ENCODE data around the gene WFDC1.

The WFDC1 gene

GRCh38 chr16:84356591-84357116, 62.0 kb downstream of the WFDC1 start:
- Histone ChIP-seq H3K9me3 (ENCODE audit: insufficient read depth, low read depth, low read length) (no peaks in the 10 kb centered on the region), H3K27ac (ENCODE audit: low read depth, low read length) (no peak overlapping the region), H3K9ac (ENCODE audit: low read depth, low read length) (no peak overlapping the region), H3K4me3 (ENCODE audit: low read length) (no peak overlapping the region), H3K36me3 (ENCODE audit: insufficient read depth, low read length) (no peaks in the 10 kb centered on the region), H3K27me3 (ENCODE audit: insufficient read depth, low read length) (no peaks in the 10 kb centered on the region), H3K4me1 (ENCODE audit: insufficient read depth, low read length) (0 out of 2 replicates have a peak, but pooled peaks cover under 1% of the 10 kb centered on the region)
- 82% methylated on average over 11 of the region's 11 CpGs for WGBS

GRCh38 chr16:84357191-84357651, 62.5 kb downstream of the WFDC1 start:
- H3K9me3 ChIP-seq (ENCODE audit: insufficient read depth, low read depth, low read length), result no peaks in the 10 kb centered on the region
- H3K27ac ChIP-seq (ENCODE audit: low read depth, low read length), result no peak overlapping the region
- no peak overlapping the region for H3K9ac ChIP-seq (ENCODE audit: low read depth, low read length)
- WGBS, result 85% methylated on average over 9 of the region's 9 CpGs
- no peaks in the 10 kb centered on the region for H3K36me3 ChIP-seq (ENCODE audit: insufficient read depth, low read length)
- no peaks in the 10 kb centered on the region for H3K27me3 ChIP-seq (ENCODE audit: insufficient read depth, low read length)
- H3K4me1 ChIP-seq (ENCODE audit: insufficient read depth, low read length), result peaks cover 5% of the 10 kb centered on the region; the same call in 1 of the 2 replicates
- H3K4me3 ChIP-seq (ENCODE audit: low read length), result no peak overlapping the region

GRCh38 chr16:84358601-84359295, 64.1 kb downstream of the WFDC1 start:
- H3K9ac ChIP-seq (ENCODE audit: low read depth, low read length), result no peak overlapping the region
- peaks cover 10% of the 10 kb centered on the region for H3K4me1 ChIP-seq (ENCODE audit: insufficient read depth, low read length)
- 93% methylated on average over 14 of the region's 14 CpGs for WGBS
- H3K4me3 ChIP-seq (ENCODE audit: low read length), result no peak overlapping the region
- H3K27me3 ChIP-seq (ENCODE audit: insufficient read depth, low read length), result no peaks in the 10 kb centered on the region
- no peak overlapping the region for H3K27ac ChIP-seq (ENCODE audit: low read depth, low read length)
- no peaks in the 10 kb centered on the region for H3K9me3 ChIP-seq (ENCODE audit: insufficient read depth, low read depth, low read length)
- no peaks in the 10 kb centered on the region for H3K36me3 ChIP-seq (ENCODE audit: insufficient read depth, low read length)

GRCh38 chr16:84359326-84359725, 64.6 kb downstream of the WFDC1 start:
- no peak overlapping the region for H3K9ac ChIP-seq (ENCODE audit: low read depth, low read length)
- no peak overlapping the region for H3K27ac ChIP-seq (ENCODE audit: low read depth, low read length)
- 86% methylated on average over 8 of the region's 8 CpGs for WGBS
- H3K27me3 ChIP-seq (ENCODE audit: insufficient read depth, low read length), result no peaks in the 10 kb centered on the region
- no peak overlapping the region for H3K4me3 ChIP-seq (ENCODE audit: low read length)
- H3K9me3 ChIP-seq (ENCODE audit: insufficient read depth, low read depth, low read length), result no peaks in the 10 kb centered on the region
- H3K4me1 ChIP-seq (ENCODE audit: insufficient read depth, low read length), result peaks cover 10% of the 10 kb centered on the region
- H3K36me3 ChIP-seq (ENCODE audit: insufficient read depth, low read length), result no peaks in the 10 kb centered on the region

- 90% methylated on average over 15 of the region's 15 CpGs for WGBS
- Histone ChIP-seq H3K36me3 (ENCODE audit: insufficient read depth, low read length) (no peaks in the 10 kb centered on the region), H3K27ac (ENCODE audit: low read depth, low read length) (no peak overlapping the region), H3K4me3 (ENCODE audit: low read length) (no peak overlapping the region), H3K27me3 (ENCODE audit: insufficient read depth, low read length) (no peaks in the 10 kb centered on the region), H3K4me1 (ENCODE audit: insufficient read depth, low read length) (peaks cover 10% of the 10 kb centered on the region), H3K9ac (ENCODE audit: low read depth, low read length) (no peak overlapping the region), H3K9me3 (ENCODE audit: insufficient read depth, low read depth, low read length) (no peaks in the 10 kb centered on the region)
These were observed 65.5 kb downstream of the WFDC1 start for GRCh38 chr16:84360170-84360569.

GRCh38 chr16:84360748-84361147, 66.1 kb downstream of the WFDC1 start:
- Histone ChIP-seq H3K4me3 (ENCODE audit: low read length) (no peak overlapping the region), H3K9me3 (ENCODE audit: insufficient read depth, low read depth, low read length) (no peaks in the 10 kb centered on the region), H3K27ac (ENCODE audit: low read depth, low read length) (no peak overlapping the region), H3K9ac (ENCODE audit: low read depth, low read length) (no peak overlapping the region), H3K36me3 (ENCODE audit: insufficient read depth, low read length) (no peaks in the 10 kb centered on the region), H3K4me1 (ENCODE audit: insufficient read depth, low read length) (peaks cover 10% of the 10 kb centered on the region), H3K27me3 (ENCODE audit: insufficient read depth, low read length) (no peaks in the 10 kb centered on the region)
- 90% methylated on average over 4 of the region's 4 CpGs for WGBS

- Histone ChIP-seq H3K27me3 (ENCODE audit: insufficient read depth, low read length) (no peaks in the 10 kb centered on the region; the same call in 1 of the 2 replicates), H3K27ac (ENCODE audit: low read depth, low read length) (no peak overlapping the region), H3K9ac (ENCODE audit: low read depth, low read length) (no peak overlapping the region), H3K9me3 (ENCODE audit: insufficient read depth, low read depth, low read length) (no peaks in the 10 kb centered on the region), H3K4me1 (ENCODE audit: insufficient read depth, low read length) (peaks cover 10% of the 10 kb centered on the region), H3K4me3 (ENCODE audit: low read length) (no peak overlapping the region), H3K36me3 (ENCODE audit: insufficient read depth, low read length) (no peaks in the 10 kb centered on the region)
- WGBS, result 94% methylated on average over 5 of the region's 5 CpGs
These were observed 66.9 kb downstream of the WFDC1 start for GRCh38 chr16:84361546-84361945.

GRCh38 chr16:84362471-84362941, 67.8 kb downstream of the WFDC1 start:
- 58% methylated on average over 13 of the region's 13 CpGs for WGBS
- Histone ChIP-seq H3K9ac (ENCODE audit: low read depth, low read length) (no peak overlapping the region), H3K4me3 (ENCODE audit: low read length) (no peak overlapping the region), H3K9me3 (ENCODE audit: insufficient read depth, low read depth, low read length) (no peaks in the 10 kb centered on the region), H3K36me3 (ENCODE audit: insufficient read depth, low read length) (no peaks in the 10 kb centered on the region), H3K27me3 (ENCODE audit: insufficient read depth, low read length) (peaks cover 10% of the 10 kb centered on the region), H3K4me1 (ENCODE audit: insufficient read depth, low read length) (peaks cover 11% of the 10 kb centered on the region), H3K27ac (ENCODE audit: low read depth, low read length) (no peak overlapping the region)

GRCh38 chr16:84366208-84366607, 71.5 kb downstream of the WFDC1 start:
- no peaks in the 10 kb centered on the region for H3K9me3 ChIP-seq (ENCODE audit: insufficient read depth, low read depth, low read length)
- peaks cover 38% of the 10 kb centered on the region for H3K27me3 ChIP-seq (ENCODE audit: insufficient read depth, low read length)
- no peak overlapping the region for H3K27ac ChIP-seq (ENCODE audit: low read depth, low read length)
- H3K36me3 ChIP-seq (ENCODE audit: insufficient read depth, low read length), result no peaks in the 10 kb centered on the region
- H3K4me3 ChIP-seq (ENCODE audit: low read length), result no peak overlapping the region
- WGBS, result 93% methylated on average over 9 of the region's 9 CpGs
- no peak overlapping the region for H3K9ac ChIP-seq (ENCODE audit: low read depth, low read length)
- H3K4me1 ChIP-seq (ENCODE audit: insufficient read depth, low read length), result peaks cover 24% of the 10 kb centered on the region

GRCh38 chr16:84367297-84367680, 72.6 kb downstream of the WFDC1 start:
- Histone ChIP-seq H3K36me3 (ENCODE audit: insufficient read depth, low read length) (no peaks in the 10 kb centered on the region), H3K27ac (ENCODE audit: low read depth, low read length) (no peak overlapping the region), H3K9ac (ENCODE audit: low read depth, low read length) (no peak overlapping the region), H3K4me1 (ENCODE audit: insufficient read depth, low read length) (peaks cover 19% of the 10 kb centered on the region), H3K27me3 (ENCODE audit: insufficient read depth, low read length) (peaks cover 38% of the 10 kb centered on the region), H3K9me3 (ENCODE audit: insufficient read depth, low read depth, low read length) (no peaks in the 10 kb centered on the region), H3K4me3 (ENCODE audit: low read length) (0 out of 2 replicates have a peak overlapping the region, but pooled peaks have one; percentile 64)
- WGBS, result 76% methylated on average over 9 of the region's 9 CpGs

- Histone ChIP-seq H3K9ac (ENCODE audit: low read depth, low read length) (no peak overlapping the region), H3K4me3 (ENCODE audit: low read length) (peak overlapping the region; percentile 64), H3K36me3 (ENCODE audit: insufficient read depth, low read length) (no peaks in the 10 kb centered on the region), H3K27me3 (ENCODE audit: insufficient read depth, low read length) (peaks cover 38% of the 10 kb centered on the region), H3K27ac (ENCODE audit: low read depth, low read length) (no peak overlapping the region), H3K4me1 (ENCODE audit: insufficient read depth, low read length) (peaks cover 14% of the 10 kb centered on the region), H3K9me3 (ENCODE audit: insufficient read depth, low read depth, low read length) (no peaks in the 10 kb centered on the region)
- 33% methylated on average over 26 of the region's 27 CpGs for WGBS
These were observed 73.2 kb downstream of the WFDC1 start for GRCh38 chr16:84367750-84368307.
